ENCODE results near the gene ZMYND10. TPM values are rescaled to one million over a fixed set of nuclear protein-coding genes. Genes with fewer than 3 reads are reported as not detected.

Gene ZMYND10
- total RNA-seq, 2 donors from 2014 or later = 0.37 to 1.5 TPM

- Histone ChIP-seq H3K36me3 (no peaks in the 10 kb centered on the region), H3K4me1 (peaks cover 38% of the 10 kb centered on the region), H3K9ac (ENCODE audit: low read depth in 2 of 2, low read length in 2 of 2) (peak overlapping the region in 1 of 2 donors; percentile 91), H3K27ac (no peak overlapping the region), H3K4me3 (no peak overlapping the region), H3K27me3 (no peaks in the 10 kb centered on the region), H3K9me3 (no peaks in the 10 kb centered on the region)
- intact Hi-C loops (cut with DNase I) = no loop called here
- no peak for TF ChIP-seq CTCF (IDR thresholded peaks at IDR 0.05)
- DNase-seq = no peak
These were observed 26.2 kb downstream of the ZMYND10 start for GRCh38 chr3:50319181-50319893.

GRCh38 chr3:50318615-50319014 is 26.9 kb downstream of the ZMYND10 start:
- DNase-seq = no peak
- peak overlapping the region in 1 of 2 donors; percentile 91 for H3K9ac ChIP-seq (ENCODE audit: low read depth in 2 of 2, low read length in 2 of 2)

GRCh38 chr3:50318163-50318562 is 27.4 kb downstream of the ZMYND10 start:
- no peak overlapping the region for H3K4me3 ChIP-seq
- H3K9ac ChIP-seq (ENCODE audit: low read depth in 2 of 2, low read length in 2 of 2) = peak overlapping the region in 1 of 2 donors; percentile 91
- H3K9me3 ChIP-seq = no peaks in the 10 kb centered on the region
- intact Hi-C loops (cut with DNase I) = no loop called here
- peaks cover 38% of the 10 kb centered on the region for H3K4me1 ChIP-seq
- H3K36me3 ChIP-seq = no peaks in the 10 kb centered on the region
- DNase-seq = no peak
- H3K27me3 ChIP-seq = no peaks in the 10 kb centered on the region
- peak overlapping the region; percentile 91 for H3K27ac ChIP-seq
- TF ChIP-seq CTCF (IDR thresholded peaks at IDR 0.05) = no peak

More at GRCh38 chr3:50318615-50319014, 26.9 kb downstream of the ZMYND10 start:
- no peak for TF ChIP-seq CTCF (IDR thresholded peaks at IDR 0.05)
- H3K36me3 ChIP-seq = no peaks in the 10 kb centered on the region
- no peak overlapping the region for H3K4me3 ChIP-seq
- peaks cover 38% of the 10 kb centered on the region for H3K4me1 ChIP-seq
- no peaks in the 10 kb centered on the region for H3K9me3 ChIP-seq
- intact Hi-C loops (cut with DNase I) = no loop called here
- no peak overlapping the region for H3K27ac ChIP-seq
- H3K27me3 ChIP-seq = no peaks in the 10 kb centered on the region

- DNase-seq = peak; percentile 69
- Histone ChIP-seq H3K36me3 (no peaks in the 10 kb centered on the region), H3K9me3 (no peaks in the 10 kb centered on the region), H3K9ac (ENCODE audit: low read depth in 2 of 2, low read length in 2 of 2) (peak overlapping the region; percentile 60 to 86), H3K4me3 (no peak overlapping the region), H3K27me3 (no peaks in the 10 kb centered on the region), H3K27ac (peak overlapping the region; percentile 91), H3K4me1 (peaks cover 34% of the 10 kb centered on the region)
- intact Hi-C loops (cut with DNase I) = no loop called here
- no peak for TF ChIP-seq CTCF (IDR thresholded peaks at IDR 0.05)
These were observed 28.2 kb downstream of the ZMYND10 start for GRCh38 chr3:50317300-50317699.

- H3K4me3 ChIP-seq = no peak overlapping the region
- no peaks in the 10 kb centered on the region for H3K9me3 ChIP-seq
- H3K9ac ChIP-seq (ENCODE audit: low read depth in 2 of 2, low read length in 2 of 2) = peak overlapping the region; percentile 62 to 86
- H3K36me3 ChIP-seq = no peaks in the 10 kb centered on the region
- H3K4me1 ChIP-seq = peaks cover 28% of the 10 kb centered on the region
- no peaks in the 10 kb centered on the region for H3K27me3 ChIP-seq
- H3K27ac ChIP-seq = peak overlapping the region; percentile 91
- TF ChIP-seq CTCF (IDR thresholded peaks at IDR 0.05) = no peak
- peak; percentile 92 for DNase-seq
- intact Hi-C loops (cut with DNase I) = no loop called here
These were observed 28.8 kb downstream of the ZMYND10 start for GRCh38 chr3:50316657-50317242.
